Sigmoid colon (tissue), 4 donors: Measurements from ENCODE around the gene PRUNE2.

ENCODE experiments used
- EP300 ChIP-seq, 4 donors: sonication (generic); formaldehyde crosslinking; IDR thresholded peaks; one replicate each; pipeline ENCODE4 v1.6.1; 2017; ENCODE audit warnings: antibody characterized with exemption in 4 of 4
- POLR2A ChIP-seq, 2 donors: fragments of 450-650 bp; IDR thresholded peaks; one replicate each; pipeline ENCODE4 v1.6.1; 2016; ENCODE audit warnings: antibody characterized with exemption in 2 of 2, mild to moderate bottlenecking in 2 of 2, moderate library complexity in 2 of 2
- POLR2AphosphoS5 ChIP-seq, 4 donors: sonication (generic); formaldehyde crosslinking; IDR thresholded peaks; one replicate each; pipeline ENCODE4 v1.6.1; 2017; ENCODE audit warnings: antibody characterized with exemption in 4 of 4
- TF ChIP-seq, protein P1 (sequence below), 4 experiments: fragments of 450-650 bp in 3 of 4; fragments of 200-600 bp in 1 of 4; IDR thresholded peaks; one replicate each; pipeline ENCODE4 v1.5.1; 2016 to 2019; ENCODE audit warnings: antibody characterized with exemption in 4 of 4, mild to moderate bottlenecking in 3 of 4, moderate library complexity in 2 of 4

DNA sequence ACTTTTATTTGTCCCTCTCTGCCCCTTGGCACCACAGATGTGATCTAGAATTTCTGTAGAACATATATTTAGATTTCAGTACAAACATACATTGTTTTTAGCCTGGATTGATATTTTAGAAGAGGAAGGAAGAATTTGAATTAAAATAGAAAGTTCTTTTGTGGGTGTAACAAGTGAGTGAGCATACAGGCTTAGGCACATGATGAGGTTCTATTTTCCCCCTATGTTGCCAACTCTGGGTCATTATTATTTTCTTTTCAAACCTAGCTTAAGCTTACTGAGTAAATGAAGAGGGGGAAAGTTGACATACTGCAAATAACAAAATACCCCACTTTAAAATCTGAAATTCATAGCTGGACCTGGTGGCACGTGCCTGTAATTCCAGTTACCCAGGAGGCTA, 344.0 kb downstream of the PRUNE2 start:
- no peak for TF ChIP-seq EP300 (IDR thresholded peaks at IDR 0.05)
- TF ChIP-seq POLR2A (IDR thresholded peaks at IDR 0.05) = no peak
- TF ChIP-seq, protein P1, sequence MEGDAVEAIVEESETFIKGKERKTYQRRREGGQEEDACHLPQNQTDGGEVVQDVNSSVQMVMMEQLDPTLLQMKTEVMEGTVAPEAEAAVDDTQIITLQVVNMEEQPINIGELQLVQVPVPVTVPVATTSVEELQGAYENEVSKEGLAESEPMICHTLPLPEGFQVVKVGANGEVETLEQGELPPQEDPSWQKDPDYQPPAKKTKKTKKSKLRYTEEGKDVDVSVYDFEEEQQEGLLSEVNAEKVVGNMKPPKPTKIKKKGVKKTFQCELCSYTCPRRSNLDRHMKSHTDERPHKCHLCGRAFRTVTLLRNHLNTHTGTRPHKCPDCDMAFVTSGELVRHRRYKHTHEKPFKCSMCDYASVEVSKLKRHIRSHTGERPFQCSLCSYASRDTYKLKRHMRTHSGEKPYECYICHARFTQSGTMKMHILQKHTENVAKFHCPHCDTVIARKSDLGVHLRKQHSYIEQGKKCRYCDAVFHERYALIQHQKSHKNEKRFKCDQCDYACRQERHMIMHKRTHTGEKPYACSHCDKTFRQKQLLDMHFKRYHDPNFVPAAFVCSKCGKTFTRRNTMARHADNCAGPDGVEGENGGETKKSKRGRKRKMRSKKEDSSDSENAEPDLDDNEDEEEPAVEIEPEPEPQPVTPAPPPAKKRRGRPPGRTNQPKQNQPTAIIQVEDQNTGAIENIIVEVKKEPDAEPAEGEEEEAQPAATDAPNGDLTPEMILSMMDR (IDR thresholded peaks at IDR 0.05) = no peak
- no peak for TF ChIP-seq POLR2AphosphoS5 (IDR thresholded peaks at IDR 0.05)
